GM19452 (cell line): ENCODE data around the gene CSMD2.

Experiments used
- ATAC-seq: cut with Tn5 transposase; IDR thresholded peaks from one replicate; pipeline ENCODE4 v1.9.1; 2021; ENCODE audit not compliant: unreplicated experiment

The CSMD2 gene

DNA sequence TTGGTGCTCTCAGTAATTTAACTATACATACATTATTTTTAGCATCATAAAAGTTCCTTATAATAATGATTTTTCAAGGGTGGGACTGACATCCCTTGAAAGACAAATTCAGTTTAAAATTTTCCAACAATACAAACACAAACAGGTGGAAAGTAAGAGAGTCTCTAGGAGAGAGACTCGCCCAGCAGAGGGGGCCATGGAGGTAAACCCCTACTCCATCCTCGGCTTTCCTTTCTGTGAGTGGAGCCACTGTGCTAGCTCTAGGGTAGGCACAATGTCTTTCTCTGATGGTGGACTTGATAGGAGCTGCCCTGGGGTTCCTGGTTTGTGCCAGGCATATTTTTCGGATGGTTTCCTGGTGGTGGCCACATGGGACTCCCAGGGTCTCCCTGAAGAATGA lies 8.3 kb downstream of the CSMD2 start:
- ATAC-seq = no peak

DNA sequence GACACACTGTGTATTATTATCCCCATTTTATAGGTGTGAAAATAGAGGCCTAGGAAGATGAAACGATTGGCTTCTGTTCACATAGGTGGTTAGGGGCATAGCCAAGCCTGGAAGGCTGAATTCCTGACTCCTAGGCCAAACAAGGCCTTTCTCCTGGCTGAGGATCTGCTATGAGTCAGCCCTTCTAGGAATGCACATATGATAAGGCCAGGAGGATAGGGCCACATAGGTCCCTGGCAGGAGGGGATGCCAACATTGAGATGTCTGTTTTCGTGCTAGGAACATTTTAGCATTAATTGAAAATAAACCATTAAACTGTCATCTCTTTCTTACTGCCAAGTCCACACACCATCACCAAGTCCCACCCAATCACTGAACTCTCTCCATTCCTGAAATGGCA lies 9.2 kb downstream of the CSMD2 start:
- no peak for ATAC-seq

DNA sequence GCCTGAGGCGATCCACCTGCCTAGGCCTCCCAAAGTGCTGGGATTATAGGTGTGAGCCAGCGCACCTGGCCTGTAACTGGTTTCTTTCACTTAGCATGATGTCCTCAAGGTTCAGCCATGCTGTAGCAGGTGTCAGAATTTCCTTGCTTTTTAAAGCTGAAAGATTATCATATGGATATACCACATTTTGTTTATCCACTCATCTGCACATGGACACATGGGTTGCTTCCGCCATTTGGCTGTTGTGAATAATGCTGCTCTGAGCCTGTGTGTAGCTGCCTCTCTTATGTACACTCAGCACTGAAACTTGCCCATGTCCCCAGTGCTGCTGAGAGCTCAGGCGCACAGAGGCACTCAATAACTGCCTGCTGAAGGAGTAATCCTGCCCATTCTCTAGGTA lies 11.8 kb downstream of the CSMD2 start:
- ATAC-seq = no peak

DNA sequence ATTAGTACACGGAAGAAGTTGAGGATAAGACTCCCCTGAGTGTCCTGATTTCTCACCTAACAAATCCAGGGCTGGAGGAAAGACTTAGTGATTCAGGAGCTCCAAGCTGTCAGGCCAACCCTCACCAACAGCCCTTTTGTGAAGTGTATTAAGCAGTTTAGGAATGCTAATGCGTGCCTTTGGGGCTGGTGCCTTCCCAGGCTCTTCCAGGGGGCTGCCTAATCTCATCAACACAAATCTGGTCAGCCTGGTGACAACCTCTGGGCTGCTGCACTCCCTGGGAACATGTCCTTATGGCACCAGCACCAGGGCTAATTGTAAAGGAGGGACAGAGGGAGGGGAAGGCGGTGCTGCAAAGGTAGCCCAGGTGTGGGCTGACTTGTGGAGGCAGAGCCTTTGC lies 15.5 kb downstream of the CSMD2 start:
- no peak for ATAC-seq

DNA sequence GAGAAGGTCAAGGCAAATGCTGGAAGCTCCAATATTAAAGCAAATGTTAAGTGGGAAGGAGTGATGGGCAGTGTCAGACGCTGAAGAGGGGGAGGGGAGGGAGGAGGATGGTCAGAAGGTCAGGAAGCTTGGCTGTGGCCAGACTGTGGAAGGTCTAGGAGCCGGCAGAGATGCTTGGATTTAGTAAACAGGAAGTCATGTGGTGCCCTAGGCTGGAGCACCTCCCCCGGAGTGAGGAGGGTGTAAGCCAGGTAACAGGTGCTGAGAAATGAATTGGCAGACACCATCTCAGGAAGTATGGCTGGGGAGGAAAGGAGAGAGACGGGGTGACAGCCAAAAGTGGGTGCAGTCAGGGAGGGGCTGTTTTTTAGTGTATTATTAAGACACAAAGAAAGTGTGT lies 17.7 kb downstream of the CSMD2 start:
- no peak for ATAC-seq

DNA sequence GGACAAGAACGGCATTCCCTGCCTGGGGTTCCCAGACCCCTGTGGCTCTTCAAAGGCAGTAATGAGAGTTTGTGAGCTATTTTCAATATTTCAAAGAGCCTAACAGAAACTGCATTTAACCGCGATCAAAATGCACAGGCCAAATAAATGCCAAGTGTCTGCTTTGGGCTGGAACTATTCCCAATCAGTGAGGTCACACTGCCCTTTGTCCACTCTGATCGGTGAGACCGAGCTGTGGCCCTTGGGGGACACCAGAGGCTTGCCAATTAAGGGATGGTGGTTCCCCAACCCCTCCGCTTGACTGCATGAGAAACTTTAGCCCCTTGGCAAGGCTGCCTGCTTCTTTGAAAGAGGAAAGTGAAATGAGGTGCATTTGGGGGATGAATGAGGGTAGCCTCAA lies 20.3 kb downstream of the CSMD2 start:
- no peak for ATAC-seq

DNA sequence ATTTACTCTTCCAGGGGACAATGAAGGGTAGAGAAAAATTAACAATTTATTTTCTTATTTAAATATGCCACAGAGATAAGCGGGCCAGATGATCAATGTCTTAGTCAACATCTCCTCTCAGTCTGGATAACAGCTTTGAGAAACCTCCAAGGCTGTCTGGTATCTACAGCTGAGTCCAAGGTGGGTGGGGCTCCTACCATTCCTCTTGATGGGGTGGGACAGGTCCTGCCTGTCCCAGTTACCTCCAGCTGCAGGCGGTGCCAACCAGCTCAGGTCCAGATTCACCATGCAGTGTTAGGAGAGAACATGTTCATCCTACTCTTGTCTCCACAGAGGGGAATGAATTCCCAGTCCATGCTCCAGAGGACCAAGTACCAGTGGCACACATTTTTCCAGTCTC lies 21.1 kb downstream of the CSMD2 start:
- ATAC-seq = no peak

DNA sequence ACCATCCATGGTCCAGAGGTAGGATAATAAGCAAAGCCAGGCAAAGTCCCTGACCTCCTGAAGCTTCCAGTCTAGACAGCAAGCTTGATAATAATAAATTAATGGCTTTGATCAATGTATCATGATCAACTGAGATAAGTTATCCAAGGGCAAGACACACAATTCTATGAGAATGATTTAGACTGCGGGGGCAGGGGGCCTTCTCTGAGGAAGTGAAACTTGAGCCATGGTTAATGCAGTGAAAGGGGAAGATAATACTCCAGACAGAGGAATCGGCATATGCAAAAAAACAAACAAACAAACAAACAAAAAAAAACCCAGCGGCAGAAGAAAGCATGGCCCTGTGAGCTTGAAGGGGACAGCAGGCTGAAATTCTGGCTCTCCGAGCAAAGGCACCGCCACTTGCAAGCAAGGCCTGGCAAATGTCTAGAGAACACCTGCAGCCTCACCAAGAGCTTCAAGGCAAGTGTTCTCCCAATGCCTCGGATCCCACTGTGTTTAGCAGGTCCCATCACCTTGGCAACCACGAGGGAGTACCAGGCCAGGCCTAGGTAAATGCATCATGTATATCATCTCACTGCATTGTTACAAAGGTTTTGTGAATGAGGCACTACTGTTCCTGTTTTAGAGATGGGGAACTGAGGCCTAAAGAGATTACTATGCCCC lies 24.9 kb downstream of the CSMD2 start:
- ATAC-seq = no peak

DNA sequence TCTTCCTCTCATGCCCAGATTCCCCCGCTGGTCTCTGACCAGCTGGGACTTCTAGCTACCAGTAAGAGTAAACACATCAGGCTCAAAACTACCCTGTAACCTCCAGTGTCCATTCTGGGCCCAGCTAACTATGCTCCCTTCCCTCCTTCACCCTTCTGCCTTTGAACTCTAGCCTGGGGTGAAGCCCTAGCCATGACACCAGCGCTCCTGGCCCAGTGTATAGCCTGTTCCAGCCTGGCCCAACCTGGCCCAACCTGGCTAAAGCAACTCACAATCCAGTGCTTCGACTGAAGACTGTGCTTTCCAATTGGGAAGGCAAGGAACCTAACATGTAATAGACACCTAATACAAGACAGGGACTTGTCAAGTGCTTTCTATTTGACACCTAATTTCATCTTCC lies 27.6 kb downstream of the CSMD2 start:
- no peak for ATAC-seq

DNA sequence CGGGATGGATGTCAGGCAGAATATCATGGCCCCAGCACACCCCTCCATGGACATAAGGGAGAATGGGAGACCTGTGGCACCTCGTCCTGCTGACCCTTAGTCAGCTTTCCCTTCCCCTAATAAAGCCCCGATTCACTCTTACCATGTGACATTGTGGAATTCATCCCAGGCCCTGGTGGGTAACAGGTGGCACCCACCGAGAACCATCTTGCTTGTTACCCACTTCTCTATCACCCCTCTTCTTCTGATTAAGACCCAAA lies 32.9 kb downstream of the CSMD2 start:
- ATAC-seq = no peak

DNA sequence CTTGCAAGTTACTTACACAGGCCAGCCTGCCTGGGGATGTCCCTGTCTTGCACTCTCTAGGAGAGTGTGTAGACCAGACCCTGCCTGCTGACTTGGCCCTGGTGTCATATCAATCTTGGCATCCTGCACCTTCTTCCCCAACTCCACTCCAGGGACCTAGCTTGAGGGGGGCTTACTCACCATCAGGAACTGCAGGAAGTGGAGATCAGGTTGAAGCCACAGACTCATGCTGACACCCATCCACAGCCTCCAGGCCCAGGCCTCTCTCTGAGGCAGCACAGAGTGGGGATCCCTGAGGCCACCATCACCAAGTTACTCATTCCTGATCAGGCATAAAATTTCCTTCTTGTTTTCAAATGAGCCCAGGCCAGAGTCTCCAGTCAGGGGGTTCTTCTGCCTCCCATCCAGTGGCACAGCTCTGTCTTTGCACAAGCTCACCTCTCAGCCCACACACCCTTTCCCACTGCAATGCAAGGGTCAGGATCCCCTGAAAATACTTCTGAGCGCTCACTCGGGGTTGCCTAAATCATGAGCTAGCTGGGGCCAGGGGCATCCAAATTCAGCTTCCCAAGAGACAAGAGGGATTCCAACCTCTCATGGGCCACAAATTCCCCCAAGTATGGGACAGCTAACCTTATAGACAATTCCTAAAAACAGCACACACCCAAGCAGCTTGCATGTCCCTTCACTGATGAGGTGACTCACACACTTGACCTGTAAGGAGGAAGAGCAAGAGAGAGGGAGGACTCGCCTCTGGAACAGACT lies 33.5 kb downstream of the CSMD2 start:
- no peak for ATAC-seq

DNA sequence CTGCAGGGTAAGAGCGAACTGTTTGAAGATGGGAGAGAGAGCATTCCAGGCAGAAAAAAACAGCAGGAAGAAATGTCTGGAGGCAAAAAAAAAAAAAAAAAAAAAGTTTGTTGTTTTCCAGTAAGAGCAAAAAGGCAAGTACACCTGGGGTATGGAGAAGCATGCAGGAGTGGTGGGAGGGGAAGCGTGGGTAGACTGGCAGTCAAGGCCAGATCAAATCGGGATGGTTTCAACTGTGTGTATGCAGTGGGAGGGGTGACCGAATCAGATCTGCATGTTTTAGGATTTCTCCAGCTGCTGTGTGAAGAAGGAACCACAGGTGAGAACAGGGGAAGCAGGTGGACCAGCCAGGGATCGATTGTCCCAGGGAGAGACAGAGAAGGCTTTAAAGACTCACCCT lies 34.7 kb downstream of the CSMD2 start:
- no peak for ATAC-seq

DNA sequence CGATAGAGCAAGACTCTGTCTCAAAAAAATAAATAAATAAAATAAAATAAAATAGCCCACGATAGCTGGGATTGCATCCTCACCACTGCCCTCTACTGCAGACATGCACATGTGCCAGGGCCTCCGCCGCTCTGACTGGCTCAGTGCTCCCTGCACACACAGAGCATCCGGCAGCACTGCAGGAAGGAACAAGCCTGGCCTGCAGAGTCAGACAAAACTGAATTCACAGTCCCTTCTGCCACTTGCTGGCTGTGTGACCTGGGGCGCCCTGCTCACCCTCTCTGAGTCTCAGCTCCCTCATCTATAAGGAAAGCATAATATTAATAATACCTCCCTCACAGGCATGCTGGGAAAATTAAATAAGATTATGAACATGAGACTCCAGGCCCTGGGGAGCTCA lies 35.4 kb downstream of the CSMD2 start:
- ATAC-seq = no peak

DNA sequence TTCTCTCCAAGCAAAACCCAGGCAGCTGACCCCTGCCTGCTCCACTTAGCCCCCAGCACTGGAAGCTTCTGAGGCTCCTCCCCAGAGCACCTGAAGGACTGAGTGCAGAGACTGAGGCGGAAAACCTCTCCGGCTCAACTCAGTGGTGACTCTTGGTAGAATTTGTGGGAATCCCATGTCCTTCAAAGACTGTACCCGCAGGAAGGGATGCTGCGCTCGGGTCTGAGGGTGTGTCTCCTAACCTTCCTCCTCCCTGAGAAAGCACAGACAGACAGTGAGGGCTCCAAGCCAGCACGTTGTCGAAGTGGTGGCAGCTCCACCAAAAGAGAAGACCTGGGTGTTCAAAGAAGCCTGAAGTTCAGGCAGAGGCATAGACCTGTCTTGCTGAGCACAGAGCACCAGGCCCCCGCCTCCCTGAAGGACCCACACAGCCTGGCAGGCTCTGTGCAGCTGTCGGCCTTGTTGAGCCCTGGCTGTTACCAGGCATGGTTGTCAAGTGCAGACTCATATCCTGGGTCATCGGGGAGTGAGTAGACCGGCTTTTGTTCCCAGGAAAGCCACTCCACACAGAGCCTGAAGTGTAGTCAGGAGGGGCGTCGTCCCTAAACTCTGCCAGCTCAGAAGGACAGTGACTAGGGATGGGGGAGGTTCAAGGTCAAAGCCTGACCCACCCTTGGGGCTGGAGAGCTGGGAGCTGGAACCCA lies 36.7 kb downstream of the CSMD2 start:
- no peak for ATAC-seq

DNA sequence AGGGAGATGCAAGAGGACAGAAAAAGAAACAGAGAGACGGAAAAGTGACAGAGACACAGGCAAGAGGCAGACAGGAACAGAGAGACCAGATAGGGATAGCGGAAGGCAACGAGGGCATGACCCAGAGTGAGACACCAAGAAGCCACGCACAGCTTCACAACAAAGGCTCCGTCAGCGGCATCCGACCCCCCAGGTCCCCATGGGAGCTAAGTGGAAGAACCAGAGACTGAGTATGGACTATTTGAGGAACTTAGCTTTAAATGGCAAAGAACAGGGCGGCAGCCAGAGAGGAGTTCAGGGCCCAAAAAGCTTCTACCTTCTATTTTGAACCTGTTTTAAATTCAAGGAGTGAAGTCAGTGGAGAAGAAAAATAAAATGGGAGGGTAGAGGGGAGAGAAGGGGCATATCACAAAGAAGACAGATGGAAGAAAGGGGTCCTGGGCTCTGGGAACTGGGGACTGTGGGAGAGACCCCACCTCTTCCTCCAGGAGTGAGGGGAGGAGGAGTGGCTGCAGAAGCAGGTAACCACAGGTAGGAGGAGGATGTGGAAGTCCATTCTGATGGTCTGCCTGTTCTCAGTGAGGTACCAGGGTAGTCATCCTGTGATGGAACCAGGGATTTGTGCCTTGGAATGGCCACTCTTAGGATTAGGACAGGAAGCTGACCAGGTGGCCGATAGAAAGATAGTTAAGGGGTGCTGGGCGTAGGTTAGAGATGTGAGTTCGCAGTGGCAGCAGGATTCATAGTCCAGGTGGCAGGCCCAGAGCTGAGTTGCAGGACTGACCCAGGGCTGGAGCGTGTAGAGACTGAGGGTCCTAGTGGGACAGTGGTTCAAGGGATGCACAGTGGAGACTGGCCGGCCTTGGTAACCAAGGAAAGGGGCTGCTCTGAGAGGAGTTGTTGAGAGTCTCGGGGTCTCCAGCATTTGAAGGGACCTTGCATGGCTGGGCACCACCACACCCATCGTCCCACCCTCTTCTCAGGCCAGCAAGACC lies 37.7 kb downstream of the CSMD2 start:
- no peak for ATAC-seq

DNA sequence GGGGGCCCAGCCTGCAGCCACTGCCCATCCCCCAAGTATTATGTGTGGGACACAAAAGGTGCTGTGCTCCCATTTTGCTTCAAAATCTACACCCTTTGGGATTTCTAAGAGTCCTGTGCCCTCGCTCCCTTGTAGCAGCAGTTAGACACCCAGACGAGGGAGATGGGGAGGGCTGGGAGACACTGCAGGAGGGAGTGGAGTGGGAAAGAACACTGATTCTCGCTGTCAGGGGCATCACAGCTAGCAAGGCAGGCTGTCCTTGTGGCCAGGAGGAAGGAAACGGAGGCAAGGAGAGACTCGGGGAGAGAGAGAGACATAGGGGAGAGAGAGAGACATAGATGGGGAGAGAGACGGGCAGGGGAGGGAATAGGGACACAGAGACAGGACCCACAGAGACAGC lies 38.5 kb downstream of the CSMD2 start:
- ATAC-seq = no peak

DNA sequence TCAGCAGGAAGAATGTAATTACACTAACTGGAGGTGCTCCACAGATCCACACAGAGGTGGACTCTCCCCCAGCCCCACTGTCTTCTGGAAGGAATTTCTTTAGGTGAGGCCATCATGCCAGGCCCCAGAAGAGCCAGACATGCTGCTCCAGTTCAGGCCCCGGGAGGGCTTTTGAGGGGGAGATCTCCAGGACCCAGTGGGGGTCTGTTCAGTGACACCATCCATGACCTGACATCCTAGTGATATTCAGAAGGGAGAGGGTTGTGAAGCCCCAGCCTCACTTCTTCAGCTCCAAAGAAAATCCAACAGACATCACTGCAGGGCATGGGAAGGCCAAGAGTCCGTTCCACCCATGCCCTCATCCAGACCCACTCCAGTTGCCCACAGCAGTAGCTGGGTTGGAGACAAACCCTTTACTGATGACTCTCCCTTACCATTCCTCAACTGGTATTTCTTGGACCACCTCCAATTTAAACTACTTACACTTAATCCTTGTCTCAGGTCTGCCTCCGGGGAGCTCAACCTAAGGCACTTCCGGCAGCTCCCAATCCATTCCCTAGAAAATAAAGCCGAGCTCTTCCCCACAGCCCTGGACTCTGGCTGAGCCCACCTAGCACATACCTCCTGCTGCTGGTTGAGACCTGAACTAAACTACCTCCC lies 39.2 kb downstream of the CSMD2 start:
- no peak for ATAC-seq

DNA sequence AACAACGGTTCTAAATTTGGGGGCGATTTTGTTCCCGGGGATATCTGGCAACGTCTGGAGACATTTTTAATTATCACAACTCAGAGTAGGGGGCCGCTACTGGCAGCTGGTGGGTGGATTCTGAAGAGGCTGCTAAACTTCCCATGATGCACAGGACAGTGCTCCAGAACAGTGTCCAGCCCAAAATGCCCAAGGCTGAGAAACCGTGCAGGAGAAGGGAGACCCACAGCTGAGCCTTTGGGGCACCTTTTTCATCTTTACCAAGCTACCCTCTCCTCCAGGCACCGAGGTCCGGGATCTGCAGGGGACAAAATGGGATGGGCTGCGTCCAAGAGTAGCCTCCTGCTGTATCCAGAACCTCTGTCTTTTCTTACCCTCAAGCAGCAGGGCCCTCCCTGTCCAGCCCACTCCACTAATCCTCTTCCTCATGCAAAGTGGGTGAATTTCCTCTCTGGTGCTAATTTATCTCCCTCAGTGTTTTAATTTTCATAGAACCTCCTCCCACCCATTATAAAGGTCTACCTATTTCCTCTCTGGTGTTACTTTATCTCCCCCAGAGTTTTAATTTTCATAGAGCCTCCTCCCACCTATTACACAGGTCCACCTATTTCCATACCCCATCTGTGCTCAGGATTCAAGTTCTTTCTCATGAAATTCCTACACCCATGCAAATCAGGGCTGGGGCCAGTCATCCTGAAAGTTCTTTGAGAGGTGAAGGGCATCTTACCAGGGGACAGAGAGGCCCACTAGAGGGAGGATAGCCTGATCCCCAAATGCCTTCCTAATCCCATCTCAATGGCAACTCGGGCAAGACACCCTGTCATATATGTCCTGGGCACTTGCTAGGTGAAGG lies 42.7 kb downstream of the CSMD2 start:
- ATAC-seq = no peak

DNA sequence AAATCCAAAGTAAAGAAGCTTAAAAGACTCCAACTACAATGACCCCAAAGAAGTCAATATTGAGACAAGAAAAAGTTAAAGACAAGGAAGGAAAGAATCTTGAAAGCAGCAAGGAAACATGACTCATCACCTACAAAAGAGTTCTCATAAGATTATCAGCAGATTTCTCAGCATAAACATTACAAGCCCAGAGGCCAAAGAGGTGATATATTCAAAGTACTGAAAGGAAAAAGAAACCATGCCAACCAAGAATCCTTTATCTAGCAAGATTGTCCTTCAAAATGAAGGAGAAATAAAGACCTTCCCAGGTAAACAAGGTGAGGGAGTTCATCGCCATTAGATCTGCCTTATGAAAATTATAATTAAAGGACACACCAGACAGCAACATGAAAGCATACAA lies 49.8 kb downstream of the CSMD2 start:
- ATAC-seq = no peak

DNA sequence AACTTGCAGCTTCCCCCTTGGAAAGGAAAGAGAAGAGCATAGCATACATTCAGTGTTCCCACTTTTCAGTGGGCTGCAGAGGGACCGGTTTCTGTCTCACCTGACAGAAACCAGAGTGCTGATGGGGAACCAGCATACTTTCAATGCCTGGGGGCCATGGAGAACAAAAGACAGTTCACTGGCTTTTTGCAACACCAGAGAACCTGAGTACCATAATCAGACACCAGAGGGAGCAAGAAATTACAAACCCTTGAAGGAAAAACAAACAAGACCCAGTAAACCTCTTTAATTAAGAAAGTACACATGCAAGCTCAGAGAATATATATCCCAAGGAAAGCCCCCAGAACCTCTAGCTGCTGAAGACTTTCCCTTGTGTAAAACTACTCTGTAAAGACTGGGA lies 51.1 kb downstream of the CSMD2 start:
- no peak for ATAC-seq
